D721Med (cell line): ENCODE measurements around the gene PCYT1B.

Experiments used
- DNase-seq: peaks from one replicate; pipeline ENCODE4 v3.0.0; 2011; ENCODE audit warnings: low spot score; ENCODE audit not compliant: insufficient read length
- FAIRE-seq: peaks from 2 replicates; lab custom pipeline; 2011; peaks lifted over from hg19 to GRCh38; lab: Jason Lieb, UNC
- TF ChIP-seq, protein P1 (sequence below): IDR thresholded peaks from 2 replicates; pipeline ENCODE4 v1.5.1; 2012; ENCODE audit warnings: mild to moderate bottlenecking, control low read depth; ENCODE audit not compliant: insufficient read depth; ENCODE audit errors: missing control alignments

PCYT1B gene

DNA sequence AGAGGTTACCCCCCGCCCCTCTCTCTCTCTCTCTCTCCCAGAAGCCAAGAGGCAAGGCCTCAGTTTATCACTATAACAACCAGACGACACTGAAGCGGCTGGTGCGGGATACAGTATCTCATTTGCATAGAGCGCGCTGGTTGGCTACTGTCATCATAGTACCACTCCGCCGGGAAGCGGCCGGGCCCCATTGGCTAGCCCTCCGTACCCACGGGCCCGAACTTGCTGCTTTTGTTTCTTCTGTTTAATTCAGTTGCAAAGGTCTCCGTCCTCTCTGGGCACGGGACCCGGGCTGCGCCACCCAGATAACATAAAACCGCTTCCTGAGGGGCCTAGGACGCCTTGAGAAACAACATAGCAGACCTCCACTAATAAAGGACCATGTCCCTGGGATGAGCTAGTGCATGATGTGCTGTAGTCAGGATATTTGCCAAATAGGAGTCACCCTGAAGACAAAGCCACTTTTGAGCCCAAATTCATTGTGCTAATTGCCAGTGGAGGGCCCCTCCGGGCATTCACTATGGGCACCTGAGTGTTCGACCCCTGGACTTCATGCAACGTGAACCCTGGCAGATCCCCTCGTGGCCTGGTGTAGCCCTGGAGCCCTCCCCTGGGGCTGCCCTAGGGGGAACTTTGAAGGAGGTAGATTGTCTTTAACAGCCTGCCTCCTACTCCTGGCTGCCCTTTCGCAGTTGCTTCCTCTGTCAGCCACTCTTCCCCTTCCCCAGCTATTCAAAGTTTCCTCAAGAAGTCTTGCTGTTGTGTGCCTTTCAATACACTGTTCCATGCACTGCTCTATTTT lies at the start of gene PCYT1B:
Gene PCYT1B (minus strand): TSS at position 91 of the 802 bp plus-strand sequence. CDS start 242 bp downstream, outside the sequence.
- DNase-seq (no peak), FAIRE-seq (no peak)
- TF ChIP-seq, protein P1, sequence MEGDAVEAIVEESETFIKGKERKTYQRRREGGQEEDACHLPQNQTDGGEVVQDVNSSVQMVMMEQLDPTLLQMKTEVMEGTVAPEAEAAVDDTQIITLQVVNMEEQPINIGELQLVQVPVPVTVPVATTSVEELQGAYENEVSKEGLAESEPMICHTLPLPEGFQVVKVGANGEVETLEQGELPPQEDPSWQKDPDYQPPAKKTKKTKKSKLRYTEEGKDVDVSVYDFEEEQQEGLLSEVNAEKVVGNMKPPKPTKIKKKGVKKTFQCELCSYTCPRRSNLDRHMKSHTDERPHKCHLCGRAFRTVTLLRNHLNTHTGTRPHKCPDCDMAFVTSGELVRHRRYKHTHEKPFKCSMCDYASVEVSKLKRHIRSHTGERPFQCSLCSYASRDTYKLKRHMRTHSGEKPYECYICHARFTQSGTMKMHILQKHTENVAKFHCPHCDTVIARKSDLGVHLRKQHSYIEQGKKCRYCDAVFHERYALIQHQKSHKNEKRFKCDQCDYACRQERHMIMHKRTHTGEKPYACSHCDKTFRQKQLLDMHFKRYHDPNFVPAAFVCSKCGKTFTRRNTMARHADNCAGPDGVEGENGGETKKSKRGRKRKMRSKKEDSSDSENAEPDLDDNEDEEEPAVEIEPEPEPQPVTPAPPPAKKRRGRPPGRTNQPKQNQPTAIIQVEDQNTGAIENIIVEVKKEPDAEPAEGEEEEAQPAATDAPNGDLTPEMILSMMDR: no peak

DNA sequence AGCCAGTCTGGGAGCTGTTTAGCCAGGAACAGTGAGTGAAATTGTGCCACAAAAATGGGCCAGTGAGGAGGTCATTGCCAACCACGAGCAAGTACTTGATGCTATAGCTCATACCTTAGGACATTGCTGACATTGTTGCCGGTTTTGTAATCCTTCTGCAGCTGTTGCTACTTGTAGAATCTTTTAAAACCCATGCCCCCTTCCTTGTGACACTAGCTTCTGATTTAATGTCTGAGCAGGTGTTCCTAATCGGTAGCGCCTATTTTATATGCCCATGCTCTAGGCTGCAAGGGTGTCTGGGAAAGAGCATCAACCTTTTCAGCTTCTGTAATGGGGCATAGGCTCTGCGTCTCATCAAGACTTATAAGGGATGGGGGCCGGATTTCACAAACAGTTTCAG lies 49.1 kb upstream of the PCYT1B start:
- TF ChIP-seq, protein P1: no peak
- DNase-seq (no peak), FAIRE-seq (no peak)

DNA sequence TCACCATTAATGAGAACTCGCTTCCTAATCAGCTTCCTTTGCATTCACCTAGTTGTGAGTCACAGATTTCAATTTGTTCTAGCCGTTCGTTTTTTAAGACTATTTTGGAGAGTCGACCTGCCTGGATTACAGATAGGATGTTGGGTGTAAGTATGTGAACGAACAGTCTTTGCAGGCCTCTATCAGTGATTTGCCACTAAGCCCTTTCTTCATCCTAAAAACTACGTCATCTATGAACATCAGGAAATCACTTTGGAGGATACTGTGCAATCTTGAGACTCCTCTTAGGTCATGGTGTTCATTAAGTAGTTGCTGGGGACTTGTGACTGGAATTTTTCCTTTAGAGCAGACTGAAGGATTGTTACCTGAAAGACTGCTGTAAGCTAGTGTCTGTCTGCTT lies 47.7 kb upstream of the PCYT1B start:
- no peak for FAIRE-seq
- no peak for DNase-seq

DNA sequence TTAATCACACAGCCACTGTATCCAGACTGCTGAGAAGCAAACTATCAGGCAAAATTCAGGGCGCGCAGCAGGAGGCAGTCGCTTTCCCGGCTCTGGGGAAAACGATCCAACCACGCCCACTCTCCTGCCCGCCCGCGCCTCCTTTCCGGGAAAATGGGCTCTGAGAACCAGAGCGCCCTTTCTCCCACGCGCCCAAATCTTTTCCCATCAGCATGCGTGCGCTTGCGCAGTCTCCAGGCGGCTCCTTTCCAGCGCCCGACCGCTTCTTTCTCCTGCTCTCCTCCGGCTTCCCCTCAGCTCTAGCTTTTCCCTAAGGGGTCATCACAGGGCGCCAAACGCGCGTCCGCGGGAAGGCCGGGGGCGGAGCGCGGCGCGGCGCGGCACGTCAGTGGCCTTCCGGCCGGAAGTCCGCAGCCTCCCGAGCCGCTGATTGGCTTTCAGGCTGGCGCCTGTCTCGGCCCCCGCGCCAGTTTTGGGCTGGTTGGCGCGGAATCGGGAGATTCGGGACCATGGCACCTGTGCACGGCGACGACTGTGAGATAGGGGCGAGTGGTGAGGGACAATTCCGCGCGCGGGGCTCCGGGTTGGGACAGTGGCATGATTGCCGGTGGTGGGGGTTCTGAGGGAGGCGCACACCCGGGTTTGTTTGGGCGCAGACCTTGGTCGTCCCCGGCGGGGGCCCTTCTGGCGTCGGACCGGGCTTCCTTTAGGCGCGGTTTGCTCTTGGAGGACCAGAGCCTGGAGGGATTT lies 46.5 kb upstream of the PCYT1B start, which contains the start of gene POLA1:
Gene POLA1 (plus strand): TSS at position 466 of the 750 bp plus-strand sequence. CDS start 44 bp downstream, at position 510.
- FAIRE-seq (no peak), DNase-seq (peak; percentile 37)
- TF ChIP-seq, protein P1: peak; percentile 31

More for the DNA sequence above, 47.7 kb upstream of the PCYT1B start:
- TF ChIP-seq, protein P1: no peak

DNA sequence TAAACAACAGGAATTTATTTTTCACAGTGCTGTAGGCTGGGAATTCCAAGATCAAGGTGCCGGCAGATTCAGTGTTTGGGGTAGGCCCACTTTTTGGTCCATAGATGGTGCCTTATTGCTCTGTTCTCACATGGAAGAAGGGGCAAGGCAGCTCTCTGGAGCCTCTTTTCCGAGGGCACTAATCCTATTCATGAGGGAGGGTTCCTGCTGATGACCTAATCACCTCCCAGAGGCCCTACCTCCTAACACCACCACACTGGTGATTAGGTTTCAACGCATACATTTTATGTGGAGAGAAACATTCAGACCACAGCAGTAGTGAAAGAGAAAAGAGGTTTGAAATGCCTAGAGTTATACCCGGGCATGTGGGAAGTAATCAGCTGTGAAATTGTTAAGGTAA lies 45.2 kb upstream of the PCYT1B start:
- FAIRE-seq (no peak), DNase-seq (no peak)
- TF ChIP-seq, protein P1: no peak

DNA sequence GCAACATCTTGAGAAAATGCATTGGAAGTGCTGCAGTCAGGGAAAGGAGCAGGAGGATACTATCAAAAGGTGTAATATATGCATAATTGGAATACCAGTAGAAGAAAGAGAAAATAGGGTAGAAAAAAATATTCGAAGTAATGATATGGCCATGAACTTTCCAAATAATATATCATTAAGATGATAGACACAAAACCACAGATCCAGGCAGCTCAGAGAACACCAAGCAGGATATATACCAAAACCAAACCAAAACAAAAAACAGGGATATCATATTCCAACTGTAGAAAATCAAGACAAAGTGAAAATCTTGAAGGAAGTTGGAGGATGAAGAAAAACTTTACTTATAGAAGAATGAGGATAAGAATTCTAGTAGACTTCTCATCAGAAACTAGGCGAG lies 36.9 kb upstream of the PCYT1B start:
- TF ChIP-seq, protein P1: no peak
- DNase-seq (no peak), FAIRE-seq (no peak)
